DMS114 treated with DMSO at 0.1 percent for 48 hours (cell line): ENCODE results near the gene DLGAP4.

Experiments
- DNase-seq: peaks from one replicate; lab custom pipeline; 2025; ENCODE audit not compliant: unreplicated experiment; lab: John Stamatoyannopoulos, UW

The DLGAP4 gene

DNA sequence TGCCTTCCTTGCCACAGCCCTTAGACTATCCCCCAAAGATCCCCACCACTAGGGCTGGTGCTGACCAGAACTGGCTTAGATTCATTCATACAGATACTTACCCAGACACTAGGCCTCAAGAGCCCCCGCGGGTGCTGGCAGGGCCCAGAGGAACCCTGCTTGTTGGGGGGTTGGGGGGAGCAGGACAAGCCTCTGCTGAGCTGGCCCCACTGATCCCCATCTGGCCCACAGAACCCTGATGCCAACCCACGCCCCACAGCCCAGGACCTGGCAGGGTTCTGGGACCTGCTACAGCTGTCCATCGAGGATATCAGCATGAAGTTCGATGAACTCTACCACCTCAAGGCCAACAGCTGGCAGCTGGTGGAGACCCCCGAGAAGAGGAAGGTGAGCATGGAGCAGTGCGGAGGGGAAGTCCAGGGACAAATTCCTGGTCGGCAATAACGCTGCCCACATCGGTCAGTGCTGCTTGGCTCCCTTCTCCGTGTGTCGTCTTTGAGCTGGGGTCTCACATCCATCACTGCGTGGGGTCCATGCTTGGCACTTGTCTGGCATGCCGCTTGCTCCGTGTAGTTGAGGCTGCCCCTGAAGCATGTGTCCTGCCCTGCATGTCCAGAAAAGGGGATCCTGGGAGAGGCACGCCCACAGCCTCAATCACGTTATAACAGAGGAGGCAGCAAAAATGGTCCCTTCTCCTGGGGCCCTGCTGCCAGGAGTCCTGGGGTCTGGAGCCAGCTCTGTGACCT lies 219.7 kb downstream of the DLGAP4 start:
- DNase-seq, result no peak

DNA sequence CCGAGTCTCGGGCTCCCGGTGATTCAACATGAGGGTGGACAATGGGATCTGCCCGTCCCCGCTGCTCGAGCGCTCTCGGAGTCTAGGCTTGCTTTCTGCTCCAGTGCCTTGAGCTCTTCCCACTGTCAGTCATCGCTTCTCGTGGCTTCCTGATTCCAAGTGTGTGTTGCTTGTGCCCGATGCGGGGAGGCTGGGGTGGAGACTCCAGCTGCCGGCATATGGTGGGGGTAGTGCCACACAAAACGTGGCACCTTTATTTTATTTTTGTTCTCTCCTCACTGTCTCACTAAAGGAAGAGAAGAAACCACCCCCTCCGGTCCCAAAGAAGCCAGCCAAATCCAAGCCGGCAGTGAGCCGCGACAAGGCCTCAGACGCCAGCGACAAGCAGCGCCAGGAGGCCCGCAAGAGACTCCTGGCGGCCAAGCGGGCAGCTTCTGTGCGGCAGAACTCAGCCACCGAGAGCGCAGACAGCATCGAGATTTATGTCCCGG lies 220.4 kb downstream of the DLGAP4 start:
- DNase-seq, result no peak

DNA sequence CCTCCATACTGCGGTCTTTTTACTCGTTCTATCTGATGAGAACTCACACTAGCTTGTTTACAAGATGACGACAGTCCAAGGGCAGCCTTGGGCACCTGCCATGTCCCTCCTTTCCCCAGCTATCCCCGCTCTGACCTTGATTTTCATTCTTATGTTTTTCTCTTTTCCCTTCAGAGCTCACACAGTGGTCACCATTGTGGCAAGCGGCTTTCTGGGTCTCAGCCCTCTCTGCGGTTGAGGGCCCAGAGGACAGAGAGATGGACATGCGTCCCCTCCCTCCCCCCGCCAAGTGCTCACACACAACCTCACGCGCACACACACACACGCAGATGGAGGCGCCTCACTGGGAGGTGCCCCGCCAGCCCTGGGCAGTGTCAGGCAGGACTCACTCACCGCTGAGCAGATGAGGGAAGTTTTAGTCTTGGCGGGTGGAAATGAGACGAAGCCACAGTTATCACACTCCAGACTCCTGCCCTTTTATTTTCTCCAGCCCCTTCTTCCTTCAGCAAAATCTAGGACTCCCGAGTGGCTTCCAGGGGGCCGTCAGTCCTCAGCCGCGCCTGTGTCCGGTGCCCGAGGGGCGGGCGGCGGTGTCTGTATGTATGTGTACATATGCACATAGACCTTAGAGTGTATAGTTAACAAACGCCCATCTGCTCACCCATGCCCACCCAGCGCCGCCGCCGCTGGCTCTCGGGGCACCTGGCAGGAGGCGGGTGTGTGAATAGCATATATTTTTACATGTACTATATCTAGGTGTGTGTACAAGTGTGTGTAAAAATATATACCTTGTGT lies 221.4 kb downstream of the DLGAP4 start:
- DNase-seq, result no peak

DNA sequence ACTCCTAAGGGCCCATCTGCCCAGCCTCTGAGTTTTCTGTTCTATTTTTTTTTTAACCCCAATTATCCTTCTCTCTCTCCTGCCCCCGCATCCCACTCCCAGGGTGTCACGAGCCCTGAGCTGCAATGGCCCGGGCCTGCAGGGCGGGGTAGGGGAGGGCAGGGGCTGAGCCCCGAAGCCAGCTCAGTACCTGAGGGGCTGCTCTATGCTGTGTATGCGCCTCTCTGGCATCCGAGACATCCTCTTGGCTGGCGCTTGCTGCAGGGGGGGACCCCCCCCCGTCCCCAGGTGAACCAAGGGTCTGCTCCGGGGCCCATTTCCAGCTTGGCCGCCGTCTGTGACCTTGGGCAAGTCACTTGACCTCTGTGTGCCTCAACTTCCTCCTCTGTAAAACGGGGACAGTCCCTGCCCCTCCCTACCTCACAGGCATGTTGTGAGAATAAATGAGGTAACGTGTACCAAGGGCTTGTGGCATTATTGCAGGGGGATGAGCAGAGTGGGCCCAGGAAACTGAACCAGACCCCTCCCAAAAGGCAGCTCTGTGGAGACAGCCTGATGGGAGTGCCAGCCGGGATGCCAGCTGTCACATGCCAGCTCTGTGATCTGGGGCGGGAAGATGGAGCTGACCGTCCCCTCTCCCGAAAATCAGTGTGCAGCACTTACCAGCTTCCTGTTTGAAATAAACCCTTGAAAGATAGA lies 222.2 kb downstream of the DLGAP4 start:
- no peak for DNase-seq

DNA sequence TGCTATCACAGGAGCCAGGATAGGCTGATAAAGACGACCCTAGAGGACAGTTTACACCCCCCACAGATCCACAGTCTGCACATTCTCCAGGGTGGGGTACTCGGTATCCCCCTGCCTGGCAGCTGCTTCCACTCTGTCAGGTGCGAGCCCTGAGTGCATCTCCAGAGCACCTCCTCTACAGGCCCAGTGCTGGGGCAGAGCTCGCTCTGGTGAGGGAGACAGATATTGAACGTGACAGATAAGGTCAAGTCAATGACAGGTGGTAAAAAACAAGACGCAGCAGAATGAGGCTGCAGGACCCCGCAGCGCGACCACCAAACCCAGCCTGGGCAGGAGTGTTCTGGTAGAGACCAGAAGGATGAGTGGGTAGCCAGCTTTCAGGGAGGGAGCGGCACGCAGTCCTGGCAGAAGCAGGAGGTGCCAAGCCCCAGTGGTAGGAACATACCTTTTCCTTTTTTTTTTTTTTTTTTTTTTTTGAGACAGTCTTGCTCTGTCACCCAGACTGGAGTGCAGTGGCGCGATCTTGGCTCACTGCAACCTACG lies 222.8 kb downstream of the DLGAP4 start:
- DNase-seq, result no peak

DNA sequence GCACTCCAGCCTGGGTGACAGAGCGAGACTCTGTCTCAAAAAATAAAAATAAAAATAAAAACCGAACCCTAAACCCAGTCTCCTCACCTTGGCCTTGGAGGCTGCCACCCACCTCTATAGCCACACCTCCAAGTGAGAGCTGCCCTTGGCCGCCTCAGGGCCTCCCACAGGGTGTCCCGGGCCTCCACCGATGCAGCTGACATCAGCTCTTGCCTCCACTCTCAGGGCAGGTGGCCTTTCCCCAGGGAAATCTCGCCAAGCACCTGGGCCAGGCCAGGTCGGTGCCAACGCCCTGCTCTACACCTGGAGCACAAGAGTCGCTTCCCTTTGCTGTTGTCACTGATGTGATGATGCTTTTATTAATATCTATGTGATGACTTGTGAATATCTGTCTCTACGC lies 226.2 kb downstream of the DLGAP4 start:
- no peak for DNase-seq

DNA sequence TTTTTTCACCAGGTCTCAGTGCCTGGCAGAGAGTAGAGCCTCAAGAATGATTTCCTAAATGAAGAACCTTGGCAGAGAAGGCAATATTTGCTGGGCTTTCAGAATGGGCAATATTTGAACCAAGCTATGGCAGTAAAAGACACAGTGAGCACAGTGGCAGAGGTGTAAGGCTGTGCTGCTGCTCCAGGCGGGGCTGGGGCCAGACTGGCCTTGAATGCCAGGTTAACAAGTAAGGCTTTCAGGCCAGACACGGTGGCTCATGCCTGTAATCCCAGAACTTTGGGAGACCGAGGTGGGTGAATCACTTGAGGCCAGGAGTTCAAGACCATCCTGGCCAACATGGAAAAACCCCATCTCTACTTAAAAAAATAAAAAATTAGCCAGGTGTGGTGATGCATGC lies 226.7 kb downstream of the DLGAP4 start:
- no peak for DNase-seq

DNA sequence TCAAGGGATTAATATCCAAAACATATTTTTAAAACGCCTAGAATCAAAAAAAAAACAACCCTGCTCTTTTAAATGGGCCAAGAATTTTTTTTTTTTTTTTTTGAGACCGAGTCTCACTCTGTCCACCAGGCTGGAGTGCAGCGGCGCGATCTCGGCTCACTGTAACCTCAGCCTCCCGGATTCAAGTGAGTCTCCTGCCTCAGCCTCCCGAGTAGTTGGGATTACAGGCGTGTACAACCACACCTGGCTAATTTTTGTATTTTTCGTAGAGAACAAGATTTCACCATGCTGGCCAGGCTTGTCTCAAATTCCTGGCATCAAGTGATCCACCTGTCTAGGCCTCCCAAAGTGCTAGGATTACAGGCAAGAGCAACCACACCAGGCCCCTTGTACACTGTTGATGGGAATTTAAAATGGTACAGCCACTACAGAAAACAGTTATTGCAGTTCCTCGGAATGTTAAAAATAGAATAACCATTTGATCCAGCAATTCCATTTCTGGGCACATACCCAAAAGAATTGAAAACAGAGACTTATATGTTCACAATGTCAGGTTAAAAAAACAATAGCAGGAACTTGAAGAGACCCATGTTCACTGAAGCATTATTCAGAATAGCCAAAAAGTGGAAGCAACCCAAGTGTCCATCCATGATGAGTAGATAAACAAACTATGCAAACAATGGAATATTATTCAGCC lies 232.0 kb downstream of the DLGAP4 start:
- DNase-seq, result no peak

DNA sequence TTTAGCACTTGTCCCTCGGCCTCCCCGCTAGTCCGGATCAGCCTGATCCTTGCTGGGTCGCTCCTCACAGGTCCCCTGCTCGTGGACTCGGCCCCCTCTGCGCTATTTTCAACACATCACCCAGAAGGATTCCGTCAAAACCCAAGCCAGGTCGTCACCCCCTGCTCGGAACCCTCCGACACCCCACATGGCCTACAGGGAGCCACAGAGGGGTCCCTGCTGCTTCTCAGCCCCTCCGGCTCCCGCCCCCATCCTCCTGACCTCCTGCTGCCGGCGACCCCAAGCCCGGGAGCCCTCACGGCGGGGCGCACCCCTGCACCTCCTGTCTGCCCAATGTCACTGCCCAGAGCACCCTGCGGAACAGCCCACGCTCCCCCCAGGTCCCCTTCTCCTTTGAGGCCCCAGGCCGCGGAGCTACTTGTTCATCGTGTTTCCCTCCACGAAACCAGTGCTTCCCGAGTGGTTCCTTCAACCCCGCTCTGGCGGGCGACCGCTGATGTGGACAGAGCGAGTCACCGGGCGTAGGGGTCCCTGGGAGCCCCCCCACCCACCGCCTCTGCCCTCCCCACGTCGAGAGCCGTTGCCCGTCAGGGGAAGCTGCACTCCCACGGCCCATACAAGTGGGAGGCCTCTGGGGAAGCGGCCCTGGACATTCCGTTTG lies 234.5 kb downstream of the DLGAP4 start:
- no peak for DNase-seq

DNA sequence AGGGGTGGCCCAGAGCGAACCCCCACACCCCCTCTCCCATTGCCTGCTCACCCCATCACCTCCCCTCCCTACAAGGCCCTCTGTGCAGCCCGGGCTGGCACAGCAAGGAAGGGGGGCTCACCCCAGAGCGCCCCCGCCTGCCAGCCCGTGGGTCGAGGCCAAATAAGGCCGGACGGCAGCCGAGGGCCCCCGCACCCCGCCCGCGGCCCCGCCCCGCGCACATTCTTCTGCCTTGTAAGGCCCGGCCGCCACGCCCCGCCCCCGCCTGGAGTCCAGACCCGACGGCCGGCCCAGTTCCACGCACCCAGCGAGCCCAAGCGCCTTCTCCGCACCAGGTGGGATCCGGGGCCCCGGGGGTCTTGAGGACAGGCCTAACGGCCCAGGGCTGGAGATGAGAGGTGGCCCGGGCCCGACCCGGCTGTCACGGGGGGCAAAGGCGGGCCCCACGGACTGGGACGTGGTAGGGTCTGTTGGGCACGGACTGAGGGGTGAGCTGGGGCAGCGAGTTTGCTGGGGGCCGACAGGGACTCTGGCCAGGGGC lies 235.2 kb downstream of the DLGAP4 start, which contains the start of gene MYL9:
TSS of gene MYL9 (plus strand) at position 293 of the 541 bp plus-strand sequence. CDS start 3,366 bp downstream, outside the sequence.
- DNase-seq, result no peak

DNA sequence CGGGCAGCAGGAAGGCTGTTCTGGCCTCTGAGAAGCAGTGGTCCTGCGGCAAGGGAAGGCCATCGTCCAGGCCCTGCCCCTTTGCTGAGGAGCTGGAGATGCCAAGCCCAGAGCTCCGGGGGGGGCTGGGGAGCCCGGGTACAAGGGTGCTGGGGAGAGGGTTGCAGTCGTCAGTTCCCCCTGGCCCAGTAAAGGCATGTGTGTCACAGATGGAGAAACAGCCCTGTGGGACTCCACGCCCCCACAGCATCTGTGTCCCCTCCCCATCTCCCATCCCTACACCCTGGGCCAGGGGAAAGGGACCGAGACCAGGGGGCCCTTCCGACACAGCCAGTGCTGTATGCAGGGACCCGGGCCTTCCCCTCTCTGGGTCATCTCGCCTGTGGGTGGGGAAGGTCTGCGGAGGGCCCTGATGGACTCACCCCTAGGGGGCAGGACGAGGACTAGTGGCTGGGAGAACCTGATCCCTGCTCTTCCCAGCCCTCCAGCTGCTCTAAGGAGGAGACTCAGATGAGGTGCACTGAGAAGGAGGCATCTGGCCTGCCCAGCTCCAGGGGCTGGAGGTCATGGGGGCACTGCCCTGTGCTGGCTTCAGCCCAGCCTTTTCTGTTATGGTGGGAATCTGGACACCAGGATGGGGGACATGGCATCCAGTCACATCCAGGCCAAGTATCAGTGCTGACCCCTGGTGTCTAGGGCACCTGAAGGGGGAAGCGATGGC lies 235.8 kb downstream of the DLGAP4 start:
- DNase-seq, result no peak

DNA sequence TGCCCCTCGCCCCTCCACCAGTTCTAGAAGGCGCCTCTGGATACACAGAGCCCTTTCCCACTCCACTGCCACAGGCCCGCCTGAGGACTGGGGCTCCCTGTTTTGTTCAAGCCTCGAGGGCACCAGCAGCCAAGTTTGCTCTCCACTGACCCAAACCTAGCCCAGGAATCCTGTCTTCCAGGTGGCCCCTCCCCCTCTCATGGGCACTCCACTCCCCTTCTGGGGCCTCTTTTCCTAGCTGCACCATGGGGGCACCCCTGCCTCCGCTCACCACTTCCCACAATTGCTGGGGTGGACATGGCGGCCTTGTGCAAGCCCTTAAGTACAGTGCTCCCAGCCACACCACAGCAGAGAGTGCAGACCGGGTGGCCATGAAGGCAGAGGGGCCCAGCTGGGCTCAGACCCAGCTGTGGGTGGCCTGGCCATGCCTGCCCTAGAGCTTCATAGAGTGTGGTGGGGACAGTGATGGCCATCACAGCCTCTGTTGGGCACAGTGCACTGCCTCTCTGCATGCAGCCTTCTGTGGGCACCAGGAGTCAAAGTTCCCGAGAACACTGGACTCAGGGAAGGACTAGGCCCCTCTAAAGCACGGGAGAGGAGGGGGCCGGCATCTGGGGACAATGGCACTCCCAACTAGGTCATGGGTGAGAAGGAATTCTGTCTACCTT lies 236.5 kb downstream of the DLGAP4 start:
- DNase-seq, result no peak

DNA sequence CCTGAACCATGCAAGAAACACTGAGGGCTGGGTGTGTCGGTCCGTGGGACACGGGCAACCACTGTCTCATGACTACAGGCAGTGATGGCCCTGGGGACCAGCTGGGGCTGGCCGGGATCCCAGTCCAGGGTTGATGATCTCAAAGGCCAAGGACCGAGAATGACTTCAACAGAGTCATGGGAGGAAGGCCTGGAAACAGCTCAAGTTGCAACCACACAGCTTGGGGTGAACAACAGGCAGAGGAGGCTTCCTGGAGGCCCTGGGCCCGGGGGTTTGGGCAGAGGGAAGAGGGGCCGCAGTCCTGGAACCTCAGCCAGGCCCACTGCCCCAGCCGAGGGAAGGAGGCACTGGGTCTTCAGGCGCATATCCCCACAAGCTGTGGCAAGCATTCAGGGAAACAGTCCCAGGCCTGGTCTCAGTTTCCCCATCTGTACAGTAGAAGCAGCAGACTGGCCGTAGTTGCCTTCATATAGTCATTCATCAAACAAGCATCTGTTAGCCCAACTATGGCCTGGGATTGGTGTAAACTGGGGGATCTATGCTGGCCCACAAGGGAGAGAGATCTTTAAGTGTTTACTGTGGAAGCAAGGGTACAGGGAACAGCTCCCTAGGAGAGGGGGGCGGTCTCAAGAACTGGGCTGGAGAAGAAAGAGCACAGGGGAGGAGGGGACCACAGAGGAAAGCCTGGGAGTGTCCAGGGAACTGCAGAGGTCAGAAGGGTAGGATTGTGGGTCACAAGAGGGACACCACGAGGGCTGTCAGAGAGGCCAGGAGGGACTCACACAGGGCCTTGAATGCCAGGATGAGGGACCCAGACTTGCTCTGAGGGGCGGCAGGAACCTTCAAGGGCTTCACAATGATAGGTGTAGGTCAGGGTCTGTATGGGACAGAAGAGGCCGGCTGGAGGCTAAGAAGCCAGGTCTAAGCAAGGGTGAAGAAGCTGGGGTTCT lies 237.3 kb downstream of the DLGAP4 start:
- DNase-seq, result no peak

DNA sequence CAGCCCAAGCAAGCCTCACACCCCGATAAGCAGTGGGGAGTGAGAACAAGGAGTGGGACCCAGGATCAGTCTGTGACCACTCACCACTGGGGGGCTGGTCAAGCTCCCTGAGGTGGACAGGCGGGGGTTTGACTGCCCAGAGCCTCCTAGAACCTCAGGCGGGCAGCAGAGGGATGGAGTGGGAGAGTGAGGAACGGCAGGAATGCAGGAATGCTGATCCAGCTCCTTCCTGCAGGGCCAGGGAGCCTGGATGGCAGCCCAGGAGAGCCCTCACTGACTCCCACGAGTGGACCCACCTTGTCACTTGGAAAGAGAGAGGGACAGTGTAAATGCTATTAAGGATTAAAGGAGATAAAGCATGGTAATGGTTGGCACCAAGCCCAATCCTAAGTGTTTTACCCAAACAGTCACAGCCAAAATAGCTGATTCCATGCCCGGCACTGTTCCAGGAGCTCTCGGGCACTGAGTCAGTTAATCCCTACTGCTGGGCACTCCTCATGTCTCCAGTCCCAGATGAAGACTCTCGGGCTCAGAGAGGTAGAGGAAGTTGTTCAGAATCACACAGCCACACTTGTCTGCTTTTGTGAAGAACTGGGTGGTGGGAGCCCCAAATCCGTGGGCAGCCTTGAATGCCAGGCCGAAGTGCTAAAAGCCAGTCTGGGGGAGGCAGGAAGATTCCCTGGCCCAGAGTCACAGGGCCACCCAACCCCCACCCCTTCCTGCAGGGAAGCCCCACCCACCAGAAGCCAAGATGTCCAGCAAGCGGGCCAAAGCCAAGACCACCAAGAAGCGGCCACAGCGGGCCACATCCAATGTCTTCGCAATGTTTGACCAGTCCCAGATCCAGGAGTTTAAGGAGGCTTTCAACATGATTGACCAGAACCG lies 238.2 kb downstream of the DLGAP4 start:
- no peak for DNase-seq

DNA sequence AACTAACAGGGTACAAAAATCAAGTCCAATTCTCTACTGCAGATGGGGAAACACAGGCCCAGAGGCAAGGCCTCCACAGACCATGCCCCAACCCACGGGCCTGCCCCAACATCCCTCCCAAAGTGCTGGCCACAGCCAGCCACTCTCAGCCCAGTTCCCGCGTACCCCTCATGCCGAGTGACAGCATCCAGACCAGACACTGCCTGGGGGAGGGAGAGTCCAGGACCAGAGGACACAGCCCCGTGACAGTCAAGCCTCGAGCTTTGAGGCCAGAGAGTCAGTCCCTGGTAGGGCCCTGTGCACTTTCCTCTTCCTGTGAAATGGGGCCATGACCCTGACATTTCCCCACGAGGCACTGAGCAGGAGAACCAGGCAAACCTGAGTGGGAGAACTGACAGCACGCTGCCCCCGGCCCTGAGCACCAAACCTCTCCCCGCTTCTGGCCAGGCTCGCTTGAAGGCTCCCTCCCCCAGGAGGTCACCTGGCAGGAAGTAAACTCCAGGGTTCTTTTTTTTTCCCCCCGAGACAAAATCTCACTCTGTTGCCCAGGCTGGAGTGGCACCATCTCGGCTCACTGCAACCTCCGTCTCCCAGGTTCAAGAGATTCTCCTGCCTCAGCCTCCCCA lies 240.1 kb downstream of the DLGAP4 start:
- no peak for DNase-seq
